Trophoblast cell (in vitro differentiated cells and primary cell): ENCODE data around the gene PER1.

Source experiments
- DNase-seq, 2 donors: peaks; one replicate each; pipeline ENCODE4 v3.0.0-alpha.2; 2016
- H2AFZ ChIP-seq: 2 replicates; pipeline ENCODE4 v1.6.1; 2013; ENCODE audit warnings: low read length, moderate library complexity, mild to moderate bottlenecking; ENCODE audit not compliant: insufficient read depth, poor library complexity
- H2AK5ac ChIP-seq: 2 replicates; pipeline ENCODE4 v1.6.1; 2013; ENCODE audit warnings: mild to moderate bottlenecking, low read length
- H2BK120ac ChIP-seq: 2 replicates; pipeline ENCODE4 v1.6.1; 2013; ENCODE audit warnings: low read length, mild to moderate bottlenecking, moderate library complexity; ENCODE audit not compliant: insufficient read depth, poor library complexity
- H2BK12ac ChIP-seq: 2 replicates; pipeline ENCODE4 v1.6.1; 2013; ENCODE audit warnings: mild to moderate bottlenecking, low read length, moderate library complexity
- H2BK5ac ChIP-seq: 2 replicates; pipeline ENCODE4 v1.6.1; 2013; ENCODE audit warnings: low read length, low read depth, moderate library complexity, mild to moderate bottlenecking; ENCODE audit not compliant: poor library complexity
- H3K14ac ChIP-seq: 2 replicates; pipeline ENCODE4 v1.6.1; 2013; ENCODE audit warnings: mild to moderate bottlenecking, low read length
- H3K18ac ChIP-seq: 2 replicates; pipeline ENCODE4 v1.6.1; 2013; ENCODE audit warnings: mild to moderate bottlenecking, low read length
- H3K23ac ChIP-seq: 2 replicates; pipeline ENCODE4 v1.6.1; 2013; ENCODE audit warnings: low read length
- H3K27ac ChIP-seq: 2 replicates; pipeline ENCODE4 v1.5.1; 2013; ENCODE audit warnings: low read depth, mild to moderate bottlenecking, inconsistent platforms, low read length, moderate library complexity
- H3K27me3 ChIP-seq: 2 replicates; pipeline ENCODE4 v1.6.1; 2013; ENCODE audit warnings: inconsistent platforms, mild to moderate bottlenecking, low read length, moderate library complexity; ENCODE audit not compliant: insufficient read depth
- H3K36me3 ChIP-seq, 2 experiments: 1 replicate in 1 of 2; 2 replicates in 1 of 2; pipeline ENCODE4 v1.6.1; 2013; ENCODE audit warnings: low read length in 2 of 2, mild to moderate bottlenecking in 2 of 2, moderate library complexity in 1 of 2; ENCODE audit not compliant: insufficient read depth in 2 of 2, control insufficient read depth in 1 of 2
- H3K4ac ChIP-seq: 2 replicates; pipeline ENCODE4 v1.6.1; 2013; ENCODE audit warnings: low read depth, mild to moderate bottlenecking, low read length, moderate library complexity
- H3K4me1 ChIP-seq, 2 experiments: 1 replicate in 1 of 2; 2 replicates in 1 of 2; pipeline ENCODE4 v1.6.1; 2013; ENCODE audit warnings: low read length in 2 of 2, mild to moderate bottlenecking in 2 of 2, moderate library complexity in 1 of 2; ENCODE audit not compliant: insufficient read depth in 2 of 2, control insufficient read depth in 1 of 2
- H3K4me2 ChIP-seq: 2 replicates; pipeline ENCODE4 v1.6.1; 2013; ENCODE audit warnings: inconsistent platforms, mild to moderate bottlenecking, low read length, moderate library complexity
- H3K4me3 ChIP-seq: 2 replicates; pipeline ENCODE4 v1.5.1; 2013; ENCODE audit warnings: mild to moderate bottlenecking, low read depth, low read length, inconsistent platforms
- H3K79me1 ChIP-seq: one replicate; pipeline ENCODE4 v1.6.1; 2013; ENCODE audit warnings: low read length
- H3K79me2 ChIP-seq: 2 replicates; pipeline ENCODE4 v1.6.1; 2013; ENCODE audit warnings: low read length, mild to moderate bottlenecking; ENCODE audit not compliant: control insufficient read depth, insufficient read depth, poor library complexity
- H3K9ac ChIP-seq: 2 replicates; pipeline ENCODE4 v1.6.1; 2013; ENCODE audit warnings: mild to moderate bottlenecking, low read length
- H3K9me3 ChIP-seq: 2 replicates; pipeline ENCODE4 v1.6.1; 2013; ENCODE audit warnings: low read depth, mild to moderate bottlenecking, control low read depth, inconsistent platforms, low read length; ENCODE audit not compliant: insufficient read depth
- H4K12ac ChIP-seq: 2 replicates; pipeline ENCODE4 v1.6.1; 2013; ENCODE audit warnings: low read depth, mild to moderate bottlenecking, low read length, moderate library complexity
- H4K8ac ChIP-seq: 2 replicates; pipeline ENCODE4 v1.6.1; 2013; ENCODE audit warnings: low read depth, mild to moderate bottlenecking, low read length, moderate library complexity
- H4K91ac ChIP-seq: one replicate; pipeline ENCODE4 v1.6.1; 2013; ENCODE audit warnings: low read depth, mild to moderate bottlenecking, low read length, moderate library complexity
- WGBS: extraction: QIAGEN DNeasy Blood & Tissue Kit; methylation state at CpG from one replicate; pipeline ENCODE4 v1.1.7; 2013; ENCODE audit warnings: missing lambda C conversion rate; ENCODE audit not compliant: insufficient read length, insufficient coverage; ENCODE audit errors: extremely low coverage; 5-methylcytosine and 5-hydroxymethylcytosine counted together

PER1 gene

GRCh38 chr17:8125947-8126490, 26.2 kb downstream of the PER1 start:
- DNase-seq: peak in 1 of 2 donors; percentile 44
- H2BK120ac ChIP-seq: no peak overlapping the region

DNA sequence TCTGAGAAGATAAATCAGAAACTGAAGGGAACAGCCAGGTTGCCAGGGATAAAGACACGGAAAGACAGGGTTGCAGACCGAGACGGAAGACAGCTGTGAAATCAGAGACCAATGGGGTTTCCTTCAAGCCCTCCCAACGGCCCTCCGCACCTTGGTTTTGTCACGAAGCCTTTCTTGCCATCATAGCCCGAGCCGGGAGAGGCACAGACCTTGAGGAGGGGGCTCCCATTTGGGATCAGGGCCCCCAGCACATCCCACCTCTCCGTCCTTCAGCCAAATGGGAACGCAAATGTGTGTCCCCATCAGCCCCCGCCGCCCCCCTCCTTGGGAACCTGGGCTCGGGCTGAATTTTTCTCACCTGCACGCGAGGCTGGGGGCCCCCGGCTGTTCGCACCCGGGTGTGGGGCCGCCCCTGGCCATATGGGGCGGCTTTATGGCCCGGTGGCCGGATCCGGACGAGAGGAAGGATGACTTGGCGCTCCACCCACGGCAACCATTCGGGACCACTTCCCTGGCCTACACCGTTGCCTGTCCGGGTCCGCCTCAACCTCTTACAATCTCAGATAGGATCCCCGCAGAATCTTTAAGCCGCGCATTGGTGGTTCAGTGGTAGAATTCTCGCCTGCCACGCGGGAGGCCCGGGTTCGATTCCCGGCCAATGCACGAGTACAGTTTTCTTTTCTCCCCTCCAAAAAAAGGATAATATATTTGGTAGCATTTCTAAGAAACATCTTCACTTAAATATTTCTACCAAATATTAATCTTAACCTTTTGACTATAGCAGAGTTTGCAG, 26.9 kb downstream of the PER1 start:
- Histone ChIP-seq H4K91ac (no peak overlapping the region), H4K12ac (no peak overlapping the region), H3K27ac (no peak overlapping the region), H2AFZ (peak overlapping the region; percentile 23), H3K23ac (no peak overlapping the region), H3K4me2 (peak overlapping the region; percentile 80), H3K4me1 (peaks cover 26 to 41% of the 10 kb centered on the region in 2 experiments), H3K9ac (no peak overlapping the region), H2AK5ac (no peak overlapping the region), H4K8ac (no peak overlapping the region), H3K9me3 (peaks cover 3% of the 10 kb centered on the region), H2BK12ac (no peak overlapping the region), H3K14ac (no peak overlapping the region), H3K36me3 (no peaks in the 10 kb centered on the region), H2BK5ac (no peak overlapping the region), H3K79me2 (no peaks in the 10 kb centered on the region), H3K27me3 (peaks cover 38% of the 10 kb centered on the region), H2BK120ac (no peak overlapping the region), H3K4ac (no peak overlapping the region), H3K18ac (no peak overlapping the region), H3K79me1 (no peaks in the 10 kb centered on the region), H3K4me3 (peak overlapping the region; percentile 67)
- WGBS: no CpG with 5 or more reads among the region's 40 CpGs
- DNase-seq: peak; percentile 56 to 82

More at GRCh38 chr17:8125947-8126490, 26.2 kb downstream of the PER1 start:
- Histone ChIP-seq H2BK12ac (no peak overlapping the region), H2AFZ (peak overlapping the region; percentile 26), H3K79me1 (no peaks in the 10 kb centered on the region), H3K4me2 (peak overlapping the region; percentile 80), H3K14ac (no peak overlapping the region), H3K4me1 (peaks cover 26 to 39% of the 10 kb centered on the region in 2 experiments), H3K27me3 (peaks cover 38% of the 10 kb centered on the region), H3K9ac (no peak overlapping the region), H3K23ac (no peak overlapping the region), H2BK5ac (no peak overlapping the region), H3K36me3 (no peaks in the 10 kb centered on the region), H4K8ac (no peak overlapping the region), H3K4ac (no peak overlapping the region), H4K91ac (no peak overlapping the region), H3K27ac (no peak overlapping the region), H4K12ac (no peak overlapping the region), H3K79me2 (no peaks in the 10 kb centered on the region), H3K4me3 (peak overlapping the region; percentile 67), H3K18ac (no peak overlapping the region), H2AK5ac (no peak overlapping the region), H3K9me3 (peaks cover 3% of the 10 kb centered on the region)
- no CpG with 5 or more reads among the region's 35 CpGs for WGBS

DNA sequence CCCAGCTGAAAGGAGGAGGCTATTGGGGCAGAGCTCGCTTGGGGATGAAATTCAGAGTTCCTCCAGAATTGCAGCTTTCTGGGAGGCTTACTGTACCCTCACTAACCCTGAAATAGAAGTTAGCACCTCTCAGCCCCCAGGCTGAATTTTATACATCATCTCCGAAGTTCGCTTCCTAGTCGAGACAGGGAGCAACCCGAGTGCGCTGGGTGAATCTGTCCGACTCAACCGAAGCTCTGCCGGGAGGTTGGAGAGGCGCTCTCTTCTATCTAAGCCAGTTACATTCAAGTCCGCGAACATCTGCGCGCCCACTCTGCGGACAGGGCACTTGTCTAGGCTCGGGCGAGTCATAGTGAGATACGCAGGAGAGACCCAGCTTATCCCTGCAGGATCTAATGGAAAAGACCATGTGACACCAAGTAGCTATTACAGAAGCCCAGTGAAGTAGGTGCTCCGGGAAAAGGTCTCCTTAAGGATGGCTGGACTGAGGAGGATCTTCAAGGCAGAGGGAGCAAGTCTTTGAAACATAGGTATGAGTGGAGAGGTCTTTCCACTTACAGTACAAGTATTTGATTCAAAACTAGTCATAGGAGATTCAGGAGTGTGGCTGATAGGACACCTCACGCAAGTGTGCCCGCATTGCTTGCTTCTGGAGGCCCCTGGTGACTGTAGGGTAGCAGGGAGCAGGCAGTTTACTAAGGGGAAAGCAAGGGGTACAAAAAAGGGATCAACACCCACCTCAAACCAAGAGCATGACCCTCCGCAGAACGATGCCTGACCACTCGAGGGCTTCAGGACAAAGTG, 27.7 kb downstream of the PER1 start:
- Histone ChIP-seq H3K23ac (no peak overlapping the region), H4K8ac (no peak overlapping the region), H3K9ac (no peak overlapping the region), H2BK120ac (no peak overlapping the region), H3K4me2 (peak overlapping the region; percentile 80), H3K36me3 (no peaks in the 10 kb centered on the region), H3K79me1 (no peaks in the 10 kb centered on the region), H2AFZ (no peak overlapping the region), H3K4ac (no peak overlapping the region), H3K79me2 (no peaks in the 10 kb centered on the region), H4K12ac (no peak overlapping the region), H3K4me3 (peak overlapping the region; percentile 58), H3K9me3 (peaks cover 3% of the 10 kb centered on the region), H2BK5ac (no peak overlapping the region), H2BK12ac (no peak overlapping the region), H3K27me3 (peaks cover 38% of the 10 kb centered on the region), H3K4me1 (peaks cover 26 to 41% of the 10 kb centered on the region in 2 experiments), H2AK5ac (no peak overlapping the region), H3K18ac (no peak overlapping the region), H3K14ac (no peak overlapping the region), H3K27ac (no peak overlapping the region), H4K91ac (no peak overlapping the region)
- WGBS: no CpG with 5 or more reads among the region's 24 CpGs
- DNase-seq: peak in 1 of 2 donors; percentile 31

- Histone ChIP-seq H4K8ac (no peak within 1 kb of the TSS), H3K23ac (no peak within 1 kb of the TSS), H2AK5ac (no peak within 1 kb of the TSS), H3K27me3 (peaks cover 38% of the 10 kb centered on the region), H3K36me3 (no peaks in the 10 kb centered on the region), H3K27ac (no peak within 1 kb of the TSS), H2AFZ (no peak within 1 kb of the TSS), H3K9me3 (peaks cover 3% of the 10 kb centered on the region), H3K4ac (no peak within 1 kb of the TSS), H4K12ac (no peak within 1 kb of the TSS), H3K18ac (no peak within 1 kb of the TSS), H3K79me1 (no peaks in the 10 kb centered on the region), H3K9ac (no peak within 1 kb of the TSS), H3K4me3 (peak within 1 kb of the TSS; percentile 71), H2BK12ac (no peak within 1 kb of the TSS), H3K4me2 (peak within 1 kb of the TSS; percentile 80), H3K4me1 (peaks cover 26 to 41% of the 10 kb centered on the region in 2 experiments), H2BK5ac (no peak within 1 kb of the TSS), H2BK120ac (no peak within 1 kb of the TSS), H4K91ac (no peak within 1 kb of the TSS), H3K79me2 (no peaks in the 10 kb centered on the region), H3K14ac (no peak within 1 kb of the TSS)
- DNase-seq: peak in 1 of 2 donors; percentile 7
- no CpG with 5 or more reads among the region's 29 CpGs for WGBS
Observed at GRCh38 chr17:8123695-8124349, 28.4 kb downstream of the PER1 start, which contains the start of gene HES7. Gene HES7 (minus strand): TSS chr17:8124106. CDS start chr17:8124084, 22 bp downstream.
